SK-N-SH (cell line): ENCODE data around the gene EIF5A. TPM values are rescaled to one million over a fixed set of nuclear protein-coding genes. Genes with fewer than 3 reads are reported as not detected.

Experiments used
- CTCF ChIA-PET: fragments of 300-600, 350-600 bp; formaldehyde crosslinking; extraction: SDS; loops from one replicate; lab custom pipeline; 2021; lab: Yijun Ruan, JAX
- POLR2A ChIA-PET: fragments of 350-600 bp; sonication (Branson Sonifier 250); formaldehyde crosslinking; extraction: SDS; loops from one replicate; lab custom pipeline; 2020; ENCODE audit warnings: antibody characterized with exemption, inconsistent platforms; lab: Yijun Ruan, JAX
- DNase-seq: peaks from one replicate; pipeline ENCODE4 v3.0.0; 2012
- H2AFZ ChIP-seq: fragments of 200-600 bp; sonication (generic); 2 replicates; pipeline ENCODE4 v1.8.1; 2016; ENCODE audit warnings: antibody characterized with exemption, mild to moderate bottlenecking, low read depth
- H3F3A ChIP-seq: fragments of 200-600 bp; sonication (generic); replicated peaks from 2 replicates; pipeline ENCODE3; 2016; ENCODE audit warnings: antibody characterized with exemption, mild to moderate bottlenecking; ENCODE audit not compliant: insufficient read depth
- H3K27ac ChIP-seq, 2 experiments: fragments of 200-500 bp in 1 of 2; fragments of 200-600 bp in 1 of 2; sonication (Bioruptor generic) in 1 of 2; sonication (generic), shearing (Covaris generic) in 1 of 2; 2 replicates each; pipeline versions ENCODE4 v1.5.1 to v1.6.1; 2014 to 2016; ENCODE audit warnings: low read depth in 2 of 2, inconsistent platforms in 1 of 2, low read length in 1 of 2, mild to moderate bottlenecking in 1 of 2, mixed read lengths in 1 of 2
- H3K27me3 ChIP-seq: fragments of 200-600 bp; sonication (generic), shearing (Covaris generic); 2 replicates; pipeline ENCODE4 v1.6.1; 2016; ENCODE audit warnings: mixed run types; ENCODE audit not compliant: insufficient read depth
- H3K36me3 ChIP-seq, 2 experiments: fragments of 200-500 bp in 1 of 2; fragments of 200-600 bp in 1 of 2; sonication (Bioruptor generic) in 1 of 2; sonication (generic) in 1 of 2; replicated peaks in 1 of 2; 2 replicates each; pipeline versions ENCODE3 to v1.5.1; 2014 to 2016; ENCODE audit warnings: low read length in 1 of 2, mild to moderate bottlenecking in 1 of 2; ENCODE audit not compliant: insufficient read depth in 2 of 2, control insufficient read depth in 1 of 2
- H3K4me1 ChIP-seq, 2 experiments: fragments of 200-500 bp in 1 of 2; fragments of 200-600 bp in 1 of 2; sonication (Bioruptor generic) in 1 of 2; sonication (generic), shearing (Covaris generic) in 1 of 2; 2 replicates each; pipeline versions ENCODE4 v1.5.1 to v1.6.1; 2014 to 2016; ENCODE audit warnings: low read depth in 1 of 2, low read length in 1 of 2, mixed run types in 1 of 2; ENCODE audit not compliant: insufficient read depth in 2 of 2, control insufficient read depth in 1 of 2
- H3K4me2 ChIP-seq: fragments of 200-600 bp; sonication (generic), shearing (Covaris generic); 2 replicates; pipeline ENCODE4 v1.6.1; 2017; ENCODE audit warnings: mixed run types
- H3K4me3 ChIP-seq, 2 experiments: fragments of 200-500 bp in 1 of 2; fragments of 200-600 bp in 1 of 2; sonication (Bioruptor generic) in 1 of 2; sonication (generic), shearing (Covaris generic) in 1 of 2; 2 replicates each; pipeline versions ENCODE4 v1.5.1 to v1.8.1; 2014 to 2016; ENCODE audit warnings: low read depth in 2 of 2, inconsistent platforms in 1 of 2, low read length in 1 of 2, mild to moderate bottlenecking in 1 of 2, mixed read lengths in 1 of 2, moderate library complexity in 1 of 2
- H3K79me2 ChIP-seq: fragments of 200-600 bp; sonication (generic); 2 replicates; pipeline ENCODE4 v1.8.1; 2017; ENCODE audit warnings: mild to moderate bottlenecking; ENCODE audit not compliant: insufficient read depth
- H3K9ac ChIP-seq: fragments of 200-600 bp; sonication (generic); 2 replicates; pipeline ENCODE4 v1.6.1; 2017; ENCODE audit warnings: mixed run types
- H3K9me2 ChIP-seq: fragments of 200-600 bp; sonication (generic); 2 replicates; pipeline ENCODE4 v1.6.1; 2017; ENCODE audit warnings: mixed run types
- H3K9me3 ChIP-seq: fragments of 200-600 bp; sonication (generic); 2 replicates; pipeline ENCODE4 v1.6.1; 2017; ENCODE audit warnings: mixed run types, mild to moderate bottlenecking, moderate library complexity
- H4K20me1 ChIP-seq: fragments of 200-600 bp; sonication (generic); 2 replicates; pipeline ENCODE4 v1.6.1; 2017; ENCODE audit warnings: mild to moderate bottlenecking, mixed run types; ENCODE audit not compliant: insufficient read depth
- CHD2 ChIP-seq: fragments of 150-350 bp; IDR thresholded peaks from 2 replicates; pipeline ENCODE4 v1.6.1; 2018; ENCODE audit warnings: low read length; ENCODE audit not compliant: partially characterized antibody
- ELF1 ChIP-seq: IDR thresholded peaks from 2 replicates; pipeline ENCODE4 v1.4.0; 2012
- EP300 ChIP-seq, 2 experiments: IDR thresholded peaks; 2 replicates each; pipeline versions ENCODE4 v1.4.0 to v1.6.1; 2012; ENCODE audit warnings: borderline replicate concordance in 1 of 2, low read depth in 1 of 2, low read length in 1 of 2
- FOXJ3 ChIP-seq: sonication (generic); formaldehyde crosslinking; IDR thresholded peaks from 2 replicates; pipeline ENCODE4 v1.5.1; 2020; ENCODE audit warnings: mild to moderate bottlenecking, missing genetic modification reagents
- FOXM1 ChIP-seq: IDR thresholded peaks from 2 replicates; pipeline ENCODE4 v1.4.0; 2012; ENCODE audit warnings: low read depth, mild to moderate bottlenecking
- GABPA ChIP-seq: IDR thresholded peaks from 2 replicates; pipeline ENCODE4 v1.4.0; 2012; ENCODE audit warnings: low read depth, mild to moderate bottlenecking
- GATA2 ChIP-seq: sonication (generic); formaldehyde crosslinking; IDR thresholded peaks from 2 replicates; pipeline ENCODE4 v1.5.0; 2020; ENCODE audit warnings: mild to moderate bottlenecking, missing genetic modification reagents
- MEF2A ChIP-seq: IDR thresholded peaks from 2 replicates; pipeline ENCODE4 v1.4.0; 2012; ENCODE audit warnings: low read depth, borderline replicate concordance
- MXI1 ChIP-seq: IDR thresholded peaks from 2 replicates; pipeline ENCODE4 v1.6.1; 2012; ENCODE audit warnings: mild to moderate bottlenecking, low read depth, low read length, improper control_type of control experiment
- NRF1 ChIP-seq: IDR thresholded peaks from 2 replicates; pipeline ENCODE4 v1.6.1; 2012; ENCODE audit warnings: low read depth, mild to moderate bottlenecking, low read length
- PBX3 ChIP-seq: IDR thresholded peaks from 2 replicates; pipeline ENCODE4; 2012
- POLR2AphosphoS5 ChIP-seq: IDR thresholded peaks from 2 replicates; pipeline ENCODE4 v1.6.1; 2012; ENCODE audit warnings: low read depth, low read length
- RAD21 ChIP-seq: IDR thresholded peaks from 2 replicates; pipeline ENCODE4 v1.6.1; 2012; ENCODE audit warnings: mild to moderate bottlenecking, low read length
- RCOR1 ChIP-seq: fragments of 150-350 bp; IDR thresholded peaks from 2 replicates; pipeline ENCODE4 v1.6.1; 2017; ENCODE audit warnings: antibody characterized with exemption, low read length
- RFX5 ChIP-seq: IDR thresholded peaks from 2 replicates; pipeline ENCODE4 v1.6.1; 2012; ENCODE audit warnings: mild to moderate bottlenecking, improper control_type of control experiment, low read length
- SIN3A ChIP-seq: IDR thresholded peaks from 2 replicates; pipeline ENCODE4 v1.6.1; 2012; ENCODE audit warnings: low read depth, mild to moderate bottlenecking, low read length, moderate library complexity, borderline replicate concordance
- SMC3 ChIP-seq: IDR thresholded peaks from 2 replicates; pipeline ENCODE4 v1.6.1; 2012; ENCODE audit warnings: low read depth, low read length, improper control_type of control experiment
- TAF1 ChIP-seq: IDR thresholded peaks from 2 replicates; pipeline ENCODE4 v1.6.1; 2012; ENCODE audit warnings: low read depth, mild to moderate bottlenecking, low read length, moderate library complexity, borderline replicate concordance
- TCF12 ChIP-seq: IDR thresholded peaks from 2 replicates; pipeline ENCODE4 v1.4.0; 2012
- TEAD4 ChIP-seq: IDR thresholded peaks from 2 replicates; pipeline ENCODE4 v1.4.0; 2012; ENCODE audit warnings: mild to moderate bottlenecking, borderline replicate concordance; ENCODE audit not compliant: insufficient read depth
- USF1 ChIP-seq: IDR thresholded peaks from 2 replicates; pipeline ENCODE4 v1.4.0; 2012; ENCODE audit warnings: low read depth, borderline replicate concordance
- USF2 ChIP-seq: fragments of 150-350 bp; IDR thresholded peaks from 2 replicates; pipeline ENCODE4 v1.6.1; 2017; ENCODE audit warnings: antibody characterized with exemption, low read length, low read depth, borderline replicate concordance
- YY1 ChIP-seq: IDR thresholded peaks from 2 replicates; pipeline ENCODE4 v1.4.0; 2012; ENCODE audit warnings: low read depth, mild to moderate bottlenecking
- ZBTB33 ChIP-seq: IDR thresholded peaks from 2 replicates; pipeline ENCODE4 v1.4.0; 2012; ENCODE audit warnings: low read depth, borderline replicate concordance
- WGBS: methylation state at CpG from one replicate; pipeline ENCODE4 v1.1.6; 2017; ENCODE audit warnings: low lambda C conversion rate; 5-methylcytosine and 5-hydroxymethylcytosine counted together
- polyA plus RNA-seq, 3 experiments: library from polyadenylated mRNA; depleted of rRNA; stranded (reverse); fragments of >200 nt; gene quantifications; 2 replicates each; pipeline ENCODE4 v1.2.3, GENCODE V29; 2012
- TF ChIP-seq, protein P1 (sequence below): IDR thresholded peaks from 2 replicates; pipeline ENCODE4 v1.4.0; 2012; ENCODE audit warnings: low read depth
- TF ChIP-seq, protein P2 (sequence below): fragments of 200-600 bp; sonication (generic); IDR thresholded peaks from 2 replicates; pipeline ENCODE4 v1.6.1; 2017; ENCODE audit warnings: antibody characterized with exemption, mild to moderate bottlenecking, moderate library complexity
- TF ChIP-seq, protein P3 (sequence below): fragments of 150-350 bp; IDR thresholded peaks from 2 replicates; pipeline ENCODE4 v1.6.1; 2016; ENCODE audit warnings: mild to moderate bottlenecking, low read depth, low read length

The EIF5A gene
- polyA plus RNA-seq, 1 of the 3 experiments (the other 2 are of a cell fraction): 971 TPM

DNA sequence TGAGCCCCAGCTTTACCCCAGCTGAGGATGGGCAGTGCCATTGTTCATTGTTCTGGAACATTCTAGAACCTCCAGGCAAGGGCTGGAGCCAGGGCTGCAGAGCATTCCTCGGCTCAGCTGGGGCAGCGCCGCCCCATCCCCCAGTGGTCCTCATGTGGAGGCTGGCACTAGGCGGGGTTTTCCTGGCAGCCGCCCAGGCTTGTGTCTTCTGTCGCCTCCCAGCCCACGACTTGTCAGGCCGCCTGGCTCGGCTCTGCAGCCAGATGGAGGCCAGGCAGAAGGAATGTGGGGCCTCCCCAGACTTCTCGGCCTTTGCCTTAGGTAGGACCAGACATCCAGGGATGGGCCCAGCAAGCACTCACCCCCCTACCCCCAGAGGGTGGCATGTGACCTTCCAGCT, 47.6 kb downstream of the EIF5A start, which contains the start of gene TMEM95:
TSS of gene TMEM95 (plus strand) at position 104 of the 400 bp plus-strand sequence. CDS start at position 153, 49 bp downstream.
- peak within 1 kb of the TSS in 1 of 2 experiments; percentile 7; a peak in 2 of 4 replicates for H3K4me3 ChIP-seq
- CTCF ChIA-PET: interaction anchor here (0.8 to 5.2 kb wide), 17 partner anchors 10 to 333 kb away, joined by 3 to 52 read pairs (median 16); partner anchors contain the start of genes NEURL4, NLGN2, PLSCR3 and POLR2A
- TF ChIP-seq TEAD4 (no peak), CHD2 (peak; percentile 66), RCOR1 (no peak), GABPA (no peak), TAF1 (no peak), RAD21 (no peak), FOXM1 (no peak), SMC3 (no peak), USF2 (no peak), USF1 (no peak), POLR2AphosphoS5 (0 out of 2 replicates have a peak, but pooled peaks have one; percentile 15), RFX5 (no peak), FOXJ3 (no peak), GATA2 (CRISPR knock-in tag) (no peak), YY1 (no peak), SIN3A (no peak), MEF2A (no peak), TCF12 (no peak), NRF1 (no peak), ELF1 (no peak), PBX3 (no peak), ZBTB33 (no peak), EP300 (IDR thresholded peaks at IDR 0.05; ENCODE audit: borderline replicate concordance in 1 of 2, low read depth in 1 of 2, low read length in 1 of 2) (peak in 1 of 2 experiments; percentile 88; a peak in 2 of 4 replicates), MXI1 (0 out of 2 replicates have a peak, but pooled peaks have one; percentile 31)
- TF ChIP-seq, protein P1, sequence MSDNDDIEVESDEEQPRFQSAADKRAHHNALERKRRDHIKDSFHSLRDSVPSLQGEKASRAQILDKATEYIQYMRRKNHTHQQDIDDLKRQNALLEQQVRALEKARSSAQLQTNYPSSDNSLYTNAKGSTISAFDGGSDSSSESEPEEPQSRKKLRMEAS: no peak
- TF ChIP-seq, protein P2, sequence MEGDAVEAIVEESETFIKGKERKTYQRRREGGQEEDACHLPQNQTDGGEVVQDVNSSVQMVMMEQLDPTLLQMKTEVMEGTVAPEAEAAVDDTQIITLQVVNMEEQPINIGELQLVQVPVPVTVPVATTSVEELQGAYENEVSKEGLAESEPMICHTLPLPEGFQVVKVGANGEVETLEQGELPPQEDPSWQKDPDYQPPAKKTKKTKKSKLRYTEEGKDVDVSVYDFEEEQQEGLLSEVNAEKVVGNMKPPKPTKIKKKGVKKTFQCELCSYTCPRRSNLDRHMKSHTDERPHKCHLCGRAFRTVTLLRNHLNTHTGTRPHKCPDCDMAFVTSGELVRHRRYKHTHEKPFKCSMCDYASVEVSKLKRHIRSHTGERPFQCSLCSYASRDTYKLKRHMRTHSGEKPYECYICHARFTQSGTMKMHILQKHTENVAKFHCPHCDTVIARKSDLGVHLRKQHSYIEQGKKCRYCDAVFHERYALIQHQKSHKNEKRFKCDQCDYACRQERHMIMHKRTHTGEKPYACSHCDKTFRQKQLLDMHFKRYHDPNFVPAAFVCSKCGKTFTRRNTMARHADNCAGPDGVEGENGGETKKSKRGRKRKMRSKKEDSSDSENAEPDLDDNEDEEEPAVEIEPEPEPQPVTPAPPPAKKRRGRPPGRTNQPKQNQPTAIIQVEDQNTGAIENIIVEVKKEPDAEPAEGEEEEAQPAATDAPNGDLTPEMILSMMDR: no peak
- TF ChIP-seq, protein P3, sequence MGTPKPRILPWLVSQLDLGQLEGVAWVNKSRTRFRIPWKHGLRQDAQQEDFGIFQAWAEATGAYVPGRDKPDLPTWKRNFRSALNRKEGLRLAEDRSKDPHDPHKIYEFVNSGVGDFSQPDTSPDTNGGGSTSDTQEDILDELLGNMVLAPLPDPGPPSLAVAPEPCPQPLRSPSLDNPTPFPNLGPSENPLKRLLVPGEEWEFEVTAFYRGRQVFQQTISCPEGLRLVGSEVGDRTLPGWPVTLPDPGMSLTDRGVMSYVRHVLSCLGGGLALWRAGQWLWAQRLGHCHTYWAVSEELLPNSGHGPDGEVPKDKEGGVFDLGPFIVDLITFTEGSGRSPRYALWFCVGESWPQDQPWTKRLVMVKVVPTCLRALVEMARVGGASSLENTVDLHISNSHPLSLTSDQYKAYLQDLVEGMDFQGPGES: no peak

More for the DNA sequence above, 47.6 kb downstream of the EIF5A start, which contains the start of gene TMEM95:
- no peak for DNase-seq
- H3K36me3 ChIP-seq: no peaks in the 10 kb centered on the region
- H3K9me3 ChIP-seq: no peaks in the 10 kb centered on the region
- peaks cover 13 to 44% of the 10 kb centered on the region in 2 experiments; a peak in 2 of 4 replicates for H3K4me1 ChIP-seq
- POLR2A ChIA-PET: interaction anchor here (0.9 to 2.0 kb wide), 2 partner anchors 25 to 206 kb away, joined by 3 to 5 read pairs; no protein-coding TSS in a partner anchor
- H3K4me2 ChIP-seq: peak within 1 kb of the TSS; percentile 100
- no CpG with 5 or more reads among the region's 10 CpGs for WGBS
- H3K27me3 ChIP-seq: no peaks in the 10 kb centered on the region
- peaks cover 38% of the 10 kb centered on the region for H3K79me2 ChIP-seq
- H4K20me1 ChIP-seq: no peaks in the 10 kb centered on the region
- no peak within 1 kb of the TSS for H3K9ac ChIP-seq
- no peak within 1 kb of the TSS for H2AFZ ChIP-seq
- peak within 1 kb of the TSS in 1 of 2 experiments; percentile 29; a peak in 1 of 4 replicates for H3K27ac ChIP-seq
- H3F3A ChIP-seq: peaks cover 5% of the 10 kb centered on the region
- no peaks in the 10 kb centered on the region for H3K9me2 ChIP-seq
